KOPT-K1 (cell line): Measurements from ENCODE around the gene SHROOM4.

Source experiments
- H3K27ac ChIP-seq: fragments of 200-600 bp; sonication (generic); 2 replicates; pipeline ENCODE4 v1.5.1; 2016; ENCODE audit warnings: antibody characterized with exemption, mild to moderate bottlenecking, low read depth, low read length; ENCODE audit not compliant: poor library complexity, severe bottlenecking
- H3K36me3 ChIP-seq: fragments of 200-600 bp; sonication (generic); 2 replicates; pipeline ENCODE4 v1.5.1; 2017; ENCODE audit warnings: antibody characterized with exemption, mild to moderate bottlenecking, low read length, moderate library complexity; ENCODE audit not compliant: insufficient read depth
- H3K9me3 ChIP-seq: fragments of 200-600 bp; sonication (generic); 2 replicates; pipeline ENCODE4 v1.5.1; 2017; ENCODE audit warnings: antibody characterized with exemption, low read length, mild to moderate bottlenecking; ENCODE audit not compliant: insufficient read depth, poor library complexity, severe bottlenecking

Gene SHROOM4

GRCh38 chrX:50813843-50814661 lies at the start of gene SHROOM4:
TSS of gene SHROOM4 (minus strand) at chrX:50814194. CDS start at chrX:50814018, 176 bp downstream.
- H3K27ac ChIP-seq, result no peak within 1 kb of the TSS
- H3K9me3 ChIP-seq, result no peaks in the 10 kb centered on the region
- H3K36me3 ChIP-seq, result no peaks in the 10 kb centered on the region

- Histone ChIP-seq H3K36me3 (no peaks in the 10 kb centered on the region), H3K27ac (no peak overlapping the region), H3K9me3 (no peaks in the 10 kb centered on the region)
Measured at GRCh38 chrX:50863471-50863870, 49.5 kb upstream of the SHROOM4 start.

- Histone ChIP-seq H3K9me3 (no peaks in the 10 kb centered on the region), H3K27ac (no peak overlapping the region), H3K36me3 (no peaks in the 10 kb centered on the region)
Measured at GRCh38 chrX:50860518-50860917, 46.5 kb upstream of the SHROOM4 start.

- Histone ChIP-seq H3K27ac (no peak overlapping the region), H3K36me3 (no peaks in the 10 kb centered on the region), H3K9me3 (no peaks in the 10 kb centered on the region)
Measured at GRCh38 chrX:50858548-50858947, 44.6 kb upstream of the SHROOM4 start.

GRCh38 chrX:50853399-50853798 lies 39.4 kb upstream of the SHROOM4 start:
- no peak overlapping the region for H3K27ac ChIP-seq
- no peaks in the 10 kb centered on the region for H3K36me3 ChIP-seq
- H3K9me3 ChIP-seq, result no peaks in the 10 kb centered on the region

- H3K9me3 ChIP-seq, result no peaks in the 10 kb centered on the region
- H3K36me3 ChIP-seq, result no peaks in the 10 kb centered on the region
- no peak overlapping the region for H3K27ac ChIP-seq
Measured at GRCh38 chrX:50852524-50852923, 38.5 kb upstream of the SHROOM4 start.

DNA sequence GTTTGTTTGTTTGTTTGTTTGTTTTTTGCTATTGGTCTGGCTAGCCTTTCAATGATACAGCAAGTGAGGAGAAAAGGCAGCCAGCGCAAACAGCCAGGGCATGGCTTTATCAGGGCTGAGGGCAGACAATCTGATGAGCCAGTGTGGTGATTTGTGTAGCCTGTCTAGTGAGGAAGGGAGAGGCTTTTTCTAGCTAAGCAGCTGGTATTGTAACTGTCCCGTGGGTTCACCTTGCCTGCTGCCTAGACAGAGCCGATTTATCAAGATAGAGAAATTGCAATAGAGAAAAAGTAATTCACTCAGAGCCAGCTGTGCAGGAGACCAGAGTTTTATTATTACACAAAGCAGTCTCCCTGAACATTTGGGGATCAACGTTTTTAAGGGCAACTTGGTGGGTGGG lies 28.2 kb upstream of the SHROOM4 start:
- H3K27ac ChIP-seq, result no peak overlapping the region
- no peaks in the 10 kb centered on the region for H3K36me3 ChIP-seq
- H3K9me3 ChIP-seq, result no peaks in the 10 kb centered on the region

DNA sequence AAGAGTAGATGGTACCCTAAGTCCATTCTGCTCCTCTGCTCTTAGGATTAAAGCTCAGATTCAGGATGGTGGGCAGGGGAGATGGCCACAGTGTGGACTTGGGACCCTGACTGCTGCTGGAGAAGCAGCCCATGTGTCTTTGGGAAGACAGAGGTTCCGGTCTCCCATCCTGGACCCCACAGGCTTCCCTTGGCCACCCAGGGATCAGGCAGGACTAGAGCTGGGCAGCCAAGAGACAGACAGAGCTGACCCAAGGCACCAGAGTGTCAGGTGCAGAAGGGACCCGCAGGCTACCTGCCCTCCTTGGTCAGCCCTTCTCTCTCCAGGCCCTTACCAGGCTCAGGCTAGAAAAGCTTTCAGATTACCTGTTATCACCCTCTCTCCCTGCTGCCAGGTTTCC lies 25.7 kb upstream of the SHROOM4 start:
- H3K36me3 ChIP-seq, result no peaks in the 10 kb centered on the region
- no peak overlapping the region for H3K27ac ChIP-seq
- H3K9me3 ChIP-seq, result no peaks in the 10 kb centered on the region

DNA sequence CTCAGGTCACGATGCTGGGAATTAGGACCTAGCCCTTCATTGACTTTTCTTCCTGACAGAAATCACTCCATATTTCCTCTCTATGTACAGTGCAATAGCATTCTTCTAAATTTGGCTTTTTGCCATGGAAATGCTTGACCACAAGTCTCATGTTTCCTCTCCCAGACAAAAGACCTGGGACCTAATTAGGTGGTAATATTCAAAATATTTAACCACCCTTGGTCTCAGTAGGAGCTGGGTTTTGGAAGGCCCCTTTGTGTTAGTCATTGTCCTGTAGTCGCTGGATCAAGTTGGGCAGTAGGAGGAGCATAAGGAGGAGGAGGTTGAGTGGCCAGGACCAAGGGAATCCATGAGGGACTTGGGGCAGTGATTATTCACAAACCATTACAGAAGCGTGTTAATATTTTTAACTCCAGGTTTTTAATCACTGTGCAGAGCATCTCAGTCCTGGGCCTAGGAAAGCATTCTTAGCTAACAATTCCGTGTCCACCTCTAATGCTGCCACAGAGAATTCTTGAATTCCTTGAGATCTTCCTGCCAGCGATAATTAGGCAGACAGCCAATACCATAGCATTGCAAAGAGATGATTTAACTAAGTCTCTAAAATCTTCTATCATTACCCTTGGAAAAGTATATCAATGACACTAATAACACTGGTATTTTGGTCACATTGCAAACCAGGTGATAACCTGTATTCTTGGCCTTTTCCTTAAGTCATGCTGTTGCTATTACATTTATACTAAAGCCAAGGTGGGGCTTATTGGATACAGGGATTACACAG lies 25.0 kb upstream of the SHROOM4 start:
- no peak overlapping the region for H3K27ac ChIP-seq
- no peaks in the 10 kb centered on the region for H3K9me3 ChIP-seq
- no peaks in the 10 kb centered on the region for H3K36me3 ChIP-seq

DNA sequence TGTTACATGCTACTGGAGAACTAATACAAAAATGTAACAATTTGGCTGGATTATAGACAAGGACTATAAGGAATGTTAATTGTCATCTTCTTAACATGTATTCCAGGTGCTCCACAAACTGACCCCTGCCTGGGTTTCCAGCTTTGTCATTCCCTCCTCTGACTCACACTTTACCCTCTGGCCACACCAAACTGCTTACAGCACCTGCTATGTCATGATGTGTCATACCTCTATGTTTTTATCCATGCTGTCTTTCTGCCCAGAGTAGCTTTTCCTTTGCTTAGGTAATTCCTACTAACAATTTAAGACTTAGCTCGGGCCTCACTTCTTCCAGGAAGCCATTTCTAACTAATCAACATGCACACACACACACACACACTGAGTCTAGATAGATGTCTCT lies 14.0 kb upstream of the SHROOM4 start:
- Histone ChIP-seq H3K9me3 (no peaks in the 10 kb centered on the region), H3K27ac (no peak overlapping the region), H3K36me3 (no peaks in the 10 kb centered on the region)

DNA sequence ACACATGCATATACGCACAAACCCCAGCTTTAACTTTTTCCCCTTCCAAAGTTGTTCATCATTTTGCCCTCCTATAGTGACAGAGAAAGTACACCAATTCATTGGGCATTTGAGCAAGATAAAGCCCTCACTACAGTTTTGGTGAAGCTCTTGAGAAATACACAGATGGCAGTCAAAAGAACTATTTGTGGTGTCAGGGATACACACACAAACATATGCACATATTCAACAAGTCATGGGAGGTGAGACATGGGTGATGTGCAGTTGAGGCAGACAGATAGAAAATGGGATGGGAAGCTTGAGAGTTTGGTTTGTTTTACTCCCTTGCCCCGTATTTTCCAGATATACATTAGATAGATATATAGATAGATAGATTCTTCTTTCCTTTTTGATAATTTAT lies 11.8 kb upstream of the SHROOM4 start:
- Histone ChIP-seq H3K9me3 (no peaks in the 10 kb centered on the region), H3K27ac (no peak overlapping the region), H3K36me3 (no peaks in the 10 kb centered on the region)

- Histone ChIP-seq H3K36me3 (no peaks in the 10 kb centered on the region), H3K27ac (no peak overlapping the region), H3K9me3 (no peaks in the 10 kb centered on the region)
Measured at GRCh38 chrX:50818986-50819385, 5.0 kb upstream of the SHROOM4 start.

GRCh38 chrX:50815120-50815519 lies 1.1 kb upstream of the SHROOM4 start:
- no peaks in the 10 kb centered on the region for H3K36me3 ChIP-seq
- H3K27ac ChIP-seq, result no peak overlapping the region
- no peaks in the 10 kb centered on the region for H3K9me3 ChIP-seq

DNA sequence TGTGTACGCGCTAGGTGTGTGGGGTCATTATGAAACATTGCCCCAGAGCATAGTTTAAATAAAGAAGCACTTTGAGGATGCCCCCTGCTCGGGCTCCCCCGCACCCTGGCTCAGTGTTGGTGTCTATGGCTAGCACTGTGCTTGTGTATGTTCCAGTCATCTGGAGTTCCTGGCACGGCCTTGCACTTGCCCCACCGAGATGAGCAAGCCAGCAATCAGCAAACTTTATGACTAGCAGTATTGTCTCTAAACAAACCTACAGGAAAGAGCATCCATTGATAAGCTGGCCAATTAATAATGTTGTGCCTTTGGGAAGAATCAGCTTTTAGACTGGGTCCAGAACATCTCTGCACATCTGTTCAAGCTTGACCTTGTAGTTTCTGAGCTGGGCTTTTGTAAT lies 707 bp upstream of the SHROOM4 start:
- Histone ChIP-seq H3K36me3 (no peaks in the 10 kb centered on the region), H3K27ac (no peak overlapping the region), H3K9me3 (no peaks in the 10 kb centered on the region)

GRCh38 chrX:50812995-50813842 lies 775 bp downstream of the SHROOM4 start:
- Histone ChIP-seq H3K9me3 (no peaks in the 10 kb centered on the region), H3K27ac (no peak overlapping the region), H3K36me3 (no peaks in the 10 kb centered on the region)
